ENCODE results near the gene CFAP97. TPM values are rescaled to one million over a fixed set of nuclear protein-coding genes. Genes with fewer than 3 reads are reported as not detected.

CFAP97 gene
- total and polyA plus RNA-seq, 2 donors (not counting 1 experiment from before 2014, with no cell fraction given), result 11.3 to 32.0 TPM

GRCh38 chr4:185209031-185209851, 5.4 kb upstream of the CFAP97 start, which contains the start of gene SNX25:
Gene SNX25, plus strand, starts transcription at chr4:185209598. Its CDS starts 229 bp downstream, at chr4:185209827.
- H3K27ac Mint-ChIP-seq, result peak within 1 kb of the TSS; percentile 97
- Histone ChIP-seq H3K9me3 (ENCODE audit: control extremely low read depth in 1 of 3, control insufficient read depth in 2 of 3, insufficient read depth in 1 of 3, low read length in 2 of 3) (no peaks in the 10 kb centered on the region), H3K4me2 (replicated peaks; ENCODE audit: low read depth, low read length, poor library complexity, severe bottlenecking) (peak within 1 kb of the TSS; percentile 82), H3K27ac (ENCODE audit: low read length in 2 of 2) (peak within 1 kb of the TSS; percentile 62 to 73), H3K36me3 (replicated peaks in 1 of 2; ENCODE audit: control extremely low read depth in 1 of 2, control insufficient read depth in 1 of 2, extremely low read depth in 1 of 2, insufficient read depth in 2 of 2, low read length in 1 of 2) (no peaks in the 10 kb centered on the region), H2AFZ (ENCODE audit: insufficient read depth, low read depth, low read length, poor library complexity, severe bottlenecking) (peak within 1 kb of the TSS; percentile 68), H3K27me3 (replicated peaks in 1 of 4; ENCODE audit: control extremely low read depth in 1 of 4, control insufficient read depth in 3 of 4, insufficient read depth in 4 of 4, low read length in 3 of 4) (no peaks in the 10 kb centered on the region), H3K4me1 (ENCODE audit: control insufficient read depth in 2 of 2, insufficient read depth in 2 of 2, low read length in 2 of 2) (peaks cover 56 to 66% of the 10 kb centered on the region in 2 donors), H3K9ac (ENCODE audit: low read length) (peak within 1 kb of the TSS; percentile 84), H3K4me3 (ENCODE audit: control extremely low read depth in 1 of 5, extremely low read depth in 1 of 5, insufficient read depth in 1 of 5, low read depth in 2 of 5, low read length in 4 of 5) (peak within 1 kb of the TSS; percentile 70 to 87 (median 74)), H4K20me1 (ENCODE audit: control insufficient read depth, insufficient read depth, low read length, poor library complexity, severe bottlenecking) (peaks cover 4% of the 10 kb centered on the region), H3K79me2 (ENCODE audit: control insufficient read depth, insufficient read depth, low read length) (peaks cover 91% of the 10 kb centered on the region)
- no peaks in the 10 kb centered on the region for H3K27me3 Mint-ChIP-seq
- ATAC-seq (ENCODE audit: low read depth), result peak; percentile 83
- intact Hi-C loops (cut with micrococcal nuclease), result loop anchor here (1.0 to 2.0 kb wide), 3 partner anchors 66 to 187 kb away; partner anchors contain the start of genes ANKRD37 and SLC25A4
- peak; percentile 91 for DNase-seq
- ChIA-PET CTCF (interaction anchor here (0.6 to 1.3 kb wide), 5 partner anchors 17 to 288 kb away, joined by 3 read pairs; partner anchors contain the start of gene UFSP2), POLR2A (interaction anchor here (1.3 to 1.4 kb wide), 2 partner anchors 67 to 217 kb away, joined by 3 to 4 read pairs; partner anchors contain the start of genes SLC25A4 and UFSP2)
- under 1% methylated on average over 71 of the region's 72 CpGs for WGBS (ENCODE audit: insufficient coverage)
- no peaks in the 10 kb centered on the region for H3K9me3 Mint-ChIP-seq (ENCODE audit: insufficient read depth)
- H3K4me1 Mint-ChIP-seq, result peaks cover 65% of the 10 kb centered on the region
- peak within 1 kb of the TSS; percentile 99 for H3K4me3 Mint-ChIP-seq
- TF ChIP-seq CTCF (IDR thresholded peaks at IDR 0.05), result no peak

- Histone ChIP-seq H3K27ac (ENCODE audit: low read length in 2 of 2) (no peak overlapping the region), H2AFZ (ENCODE audit: insufficient read depth, low read depth, low read length, poor library complexity, severe bottlenecking) (no peak overlapping the region), H3K4me2 (replicated peaks; ENCODE audit: low read depth, low read length, poor library complexity, severe bottlenecking) (no peak overlapping the region), H3K9ac (ENCODE audit: low read length) (no peak overlapping the region), H3K4me3 (ENCODE audit: control extremely low read depth in 1 of 5, extremely low read depth in 1 of 5, insufficient read depth in 1 of 5, low read depth in 2 of 5, low read length in 4 of 5) (no peak overlapping the region), H3K4me1 (ENCODE audit: control insufficient read depth in 2 of 2, insufficient read depth in 2 of 2, low read length in 2 of 2) (peaks cover 47 to 60% of the 10 kb centered on the region in 2 donors), H3K36me3 (replicated peaks in 1 of 2; ENCODE audit: control extremely low read depth in 1 of 2, control insufficient read depth in 1 of 2, extremely low read depth in 1 of 2, insufficient read depth in 2 of 2, low read length in 1 of 2) (no peaks in the 10 kb centered on the region), H3K27me3 (replicated peaks in 1 of 4; ENCODE audit: control extremely low read depth in 1 of 4, control insufficient read depth in 3 of 4, insufficient read depth in 4 of 4, low read length in 3 of 4) (no peaks in the 10 kb centered on the region), H3K79me2 (ENCODE audit: control insufficient read depth, insufficient read depth, low read length) (peaks cover 74% of the 10 kb centered on the region), H4K20me1 (ENCODE audit: control insufficient read depth, insufficient read depth, low read length, poor library complexity, severe bottlenecking) (peaks cover 4% of the 10 kb centered on the region), H3K9me3 (ENCODE audit: control extremely low read depth in 1 of 3, control insufficient read depth in 2 of 3, insufficient read depth in 1 of 3, low read length in 2 of 3) (no peaks in the 10 kb centered on the region)
- WGBS (ENCODE audit: insufficient coverage), result 100% methylated on average over 3 of the region's 5 CpGs
- ChIA-PET CTCF (interaction anchor here (0.5 to 1.2 kb wide), 3 partner anchors 9 to 50 kb away, joined by 3 to 5 read pairs (median 3); no protein-coding TSS in a partner anchor), POLR2A (interaction anchor here (0.7 kb wide), 3 partner anchors 56 to 256 kb away, joined by 3 to 4 read pairs (median 3); a partner anchor contains a TSS)
- no peak for ATAC-seq (ENCODE audit: low read depth)
- Mint-ChIP-seq H3K4me1 (peaks cover 59% of the 10 kb centered on the region), H3K27me3 (no peaks in the 10 kb centered on the region), H3K9me3 (ENCODE audit: insufficient read depth) (no peaks in the 10 kb centered on the region), H3K27ac (no peak overlapping the region), H3K4me3 (no peak overlapping the region)
- intact Hi-C loops (cut with micrococcal nuclease), result no loop called here
- no peak for DNase-seq
- no peak for TF ChIP-seq EZH2 (IDR thresholded peaks at IDR 0.05; ENCODE audit: borderline replicate concordance, insufficient read depth, low read depth, low read length, poor library complexity, severe bottlenecking)
- no peak for TF ChIP-seq CTCF (IDR thresholded peaks at IDR 0.05)
Measured at GRCh38 chr4:185207466-185207865, 3.7 kb upstream of the CFAP97 start.
